HG03378 (cell line): ENCODE data around the gene UNC5B.
"Not testable (repeated sequence)": the region's sequence is repeated elsewhere in the genome, so short reads cannot be mapped to it uniquely, and the experiment has no call there.

Experiments
- ATAC-seq: cut with Tn5 transposase; IDR thresholded peaks from one replicate; pipeline ENCODE4 v1.9.1; 2021; ENCODE audit warnings: mild to moderate bottlenecking, moderate library complexity; ENCODE audit not compliant: unreplicated experiment

UNC5B gene

DNA sequence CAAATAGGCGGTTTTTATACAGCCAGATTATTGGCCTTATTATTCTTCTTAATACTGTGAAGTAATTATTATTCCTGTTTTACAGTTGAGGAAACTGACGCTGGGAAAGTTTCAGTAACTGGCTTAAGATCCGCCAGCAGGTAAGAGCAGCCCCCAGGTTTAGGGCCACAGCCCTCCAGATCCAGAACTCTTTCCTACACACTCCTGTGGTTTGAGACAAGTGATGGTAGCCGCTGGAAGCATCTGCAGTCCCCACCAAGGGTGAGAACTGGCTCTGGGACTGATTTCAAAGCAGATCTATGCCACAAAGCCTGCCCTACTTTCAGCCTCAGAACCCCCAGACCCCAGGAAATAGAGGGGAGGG lies 3.0 kb upstream of the UNC5B start:
- ATAC-seq = no peak

DNA sequence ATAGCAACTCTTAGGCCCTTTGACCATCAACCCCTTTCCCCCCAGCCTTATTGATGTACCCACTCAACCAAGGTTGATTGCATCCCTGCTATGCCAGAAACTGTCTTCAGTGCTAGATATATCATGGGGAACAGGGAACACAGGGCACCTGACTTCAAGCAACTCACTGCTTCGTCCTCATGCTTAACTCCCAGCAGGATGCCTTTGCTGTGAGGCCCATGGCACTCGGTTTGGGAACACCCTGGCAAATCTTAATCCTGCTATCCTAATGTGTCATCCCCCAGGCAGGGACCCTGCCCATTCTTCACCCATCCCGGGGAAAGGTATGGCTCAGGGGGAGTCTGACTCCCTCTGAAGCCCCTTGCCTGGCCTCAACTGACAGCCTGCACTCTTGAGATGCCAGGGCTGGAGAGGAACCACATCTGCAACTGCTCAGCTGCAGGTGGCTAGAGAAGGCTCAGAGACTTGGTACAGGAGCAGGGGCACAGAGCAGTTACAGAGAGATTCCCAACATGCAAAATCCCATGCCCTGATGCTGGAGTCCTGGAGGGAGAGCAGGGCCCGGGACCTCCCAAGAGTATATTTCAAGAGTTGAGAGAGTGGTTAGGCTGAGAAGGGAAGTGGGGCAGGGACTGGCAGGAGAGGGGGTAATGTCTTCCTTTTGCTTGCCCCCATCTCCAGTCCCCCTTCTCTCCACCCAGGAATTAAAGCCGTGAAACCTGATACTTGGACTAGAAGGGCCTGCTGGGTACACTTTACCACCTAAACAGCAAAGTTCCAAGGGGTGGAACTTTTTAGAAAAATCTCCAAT lies 2.4 kb upstream of the UNC5B start:
- ATAC-seq = no peak

DNA sequence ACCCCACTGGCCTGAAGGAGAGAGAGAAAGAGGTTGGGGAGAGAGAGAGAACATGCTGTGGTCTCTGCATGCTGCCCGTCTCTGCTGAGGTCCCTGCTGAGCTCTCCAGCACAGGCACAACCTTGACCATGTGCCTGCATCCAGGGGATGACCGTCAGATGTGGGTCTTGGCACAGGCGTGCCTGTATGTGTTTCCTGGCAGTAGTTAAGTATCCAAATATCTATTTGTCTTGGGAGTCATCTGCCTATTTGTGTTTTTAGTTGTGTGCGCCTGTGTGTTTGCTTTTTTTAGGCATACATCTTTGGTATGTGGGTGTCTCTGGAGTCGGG lies 1.9 kb upstream of the UNC5B start:
- ATAC-seq = no peak

DNA sequence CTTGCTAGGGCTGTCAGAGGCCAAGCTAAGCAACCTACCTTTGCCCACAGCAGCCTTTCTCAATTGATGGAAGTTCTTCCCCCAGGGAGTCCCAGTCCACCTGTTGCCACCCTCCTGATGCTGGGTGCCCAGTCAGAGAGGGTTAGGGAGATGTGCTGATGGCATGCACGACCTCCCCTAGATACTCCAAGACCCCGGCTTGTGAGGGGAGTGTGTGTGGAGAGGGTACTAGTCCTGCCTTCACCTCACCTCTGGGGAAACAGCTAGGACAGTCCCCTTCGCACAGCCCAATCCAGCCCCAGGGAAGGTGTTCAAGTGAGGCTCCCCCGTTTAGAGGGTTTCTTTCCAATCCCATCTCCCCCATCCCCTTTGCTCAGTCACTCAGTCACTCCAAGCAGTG lies 1.3 kb upstream of the UNC5B start:
- ATAC-seq = no peak

DNA sequence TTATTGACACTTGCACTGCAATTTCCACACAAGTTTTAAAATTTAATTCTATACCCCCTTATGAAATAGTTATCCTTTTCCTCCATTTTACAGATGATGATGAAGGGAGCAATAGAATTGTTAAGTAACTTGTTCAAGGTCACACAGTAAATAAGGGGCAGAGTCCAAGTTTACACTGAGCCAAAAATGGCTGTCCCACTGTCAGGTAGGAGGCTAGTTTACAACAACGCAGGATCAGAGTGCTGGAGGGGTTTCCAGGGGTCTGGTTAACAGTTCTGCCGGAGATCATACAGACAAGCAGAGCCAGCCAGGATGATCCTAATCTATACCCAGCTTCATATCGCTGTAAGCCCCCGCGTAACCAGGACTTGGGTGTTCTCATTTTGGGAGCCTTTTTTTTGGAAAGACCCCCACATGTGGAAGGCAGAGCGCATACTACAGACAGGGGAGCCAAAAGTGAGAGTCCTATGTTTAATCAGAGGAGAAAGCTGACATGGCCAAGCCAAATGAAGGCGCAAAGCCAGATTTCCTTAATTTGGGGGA lies 524 bp upstream of the UNC5B start:
- ATAC-seq = no peak

DNA sequence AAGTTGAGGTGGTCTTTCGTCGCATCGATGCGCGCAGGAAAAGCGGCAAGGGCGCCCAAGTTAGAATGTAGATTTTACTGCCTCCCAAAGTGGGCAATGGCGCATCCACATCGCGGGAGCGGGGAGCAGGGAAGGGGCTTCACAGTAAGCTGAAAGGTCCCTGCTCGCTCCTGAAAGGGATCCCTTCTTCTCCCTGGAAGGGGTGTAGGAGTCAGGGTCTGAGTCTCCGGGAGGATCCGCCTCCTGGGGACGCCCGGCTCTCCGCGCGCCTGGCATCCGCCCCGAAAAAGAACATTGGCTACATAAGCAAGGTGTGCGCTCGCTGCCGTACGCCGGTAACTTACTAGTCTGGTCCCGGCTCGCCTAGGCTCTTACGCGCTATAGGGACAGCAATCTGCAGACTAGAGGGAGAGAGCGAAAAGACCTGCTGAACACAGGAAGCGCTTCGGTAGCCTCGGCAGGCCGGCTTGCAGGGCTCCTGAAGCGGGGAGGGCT lies 804 bp downstream of the UNC5B start:
- no peak for ATAC-seq

DNA sequence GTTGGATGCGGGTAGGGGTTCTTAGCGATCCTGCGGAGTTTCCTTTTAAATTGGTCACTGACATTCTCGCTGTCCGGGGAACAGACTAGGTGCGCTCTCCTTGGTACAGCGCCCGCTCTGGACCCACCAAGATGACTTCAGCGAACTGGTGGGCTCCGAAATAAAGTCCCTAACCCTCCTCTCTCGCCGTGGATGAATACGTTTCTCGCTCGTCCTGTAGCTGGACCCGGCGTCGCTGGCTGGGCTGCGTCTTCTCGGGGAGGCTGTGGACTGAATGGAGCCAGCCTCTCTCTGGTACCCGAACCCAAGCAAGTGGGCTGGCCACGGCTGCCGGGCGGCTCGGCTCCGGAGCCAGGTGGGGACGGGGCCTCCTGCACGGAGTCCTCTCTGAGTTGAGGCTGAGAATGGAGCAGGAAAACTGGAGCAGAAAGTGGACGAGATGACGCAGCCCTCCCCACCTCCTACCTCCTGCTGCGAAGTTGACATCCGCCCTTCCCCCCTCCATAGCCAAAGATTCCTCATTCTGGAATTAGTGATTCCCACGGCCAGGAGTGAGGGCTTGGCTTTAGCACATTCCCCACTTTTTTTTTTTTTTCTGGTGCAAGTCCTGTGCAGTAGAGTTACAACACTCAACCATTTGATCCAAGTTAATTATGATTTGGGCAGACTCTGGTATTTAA lies 1.5 kb downstream of the UNC5B start:
- no peak for ATAC-seq

DNA sequence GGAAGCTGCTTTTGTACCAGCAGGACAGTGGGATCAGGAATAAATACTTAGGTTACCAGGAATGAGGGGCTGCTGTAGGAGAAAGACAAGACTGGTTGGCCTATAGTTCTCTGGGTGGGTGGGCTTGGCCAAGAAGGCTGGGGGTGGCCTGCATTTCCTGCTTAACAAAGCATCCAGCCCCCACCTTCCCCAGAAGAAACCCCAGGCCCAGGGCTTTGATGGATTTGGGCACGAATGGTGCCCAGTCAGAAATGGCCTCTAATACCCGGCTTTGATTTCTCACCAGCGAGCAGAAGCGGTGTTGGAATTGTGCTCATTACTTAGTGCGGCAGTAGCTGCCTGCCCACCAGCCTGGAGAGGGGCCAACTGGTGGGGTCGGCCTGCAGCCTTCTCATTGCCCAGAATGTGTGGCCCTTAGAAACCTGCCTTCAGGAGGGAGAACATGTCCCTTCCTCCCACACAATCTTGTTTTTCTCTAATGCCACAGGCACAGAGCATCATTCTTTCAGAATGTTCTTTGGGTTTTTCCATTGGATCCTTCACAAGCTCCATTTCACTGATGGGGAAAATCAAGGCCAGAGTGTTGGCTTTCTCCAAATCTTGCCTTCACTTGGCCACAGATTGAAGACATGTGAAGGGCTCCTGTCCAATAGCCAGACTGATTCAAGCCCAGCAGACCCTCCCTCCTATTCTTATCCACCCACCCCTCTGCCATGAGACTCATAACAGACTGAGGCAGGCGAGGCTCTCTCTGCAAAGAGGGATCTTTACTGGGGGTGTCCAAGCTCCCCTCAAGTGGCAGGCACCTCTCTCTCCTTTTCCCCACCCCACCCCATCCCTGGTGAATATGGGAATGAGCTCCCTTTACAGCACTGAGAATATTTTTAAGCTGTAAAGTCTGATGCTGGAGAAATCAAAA lies 2.5 kb downstream of the UNC5B start:
- ATAC-seq = no peak

DNA sequence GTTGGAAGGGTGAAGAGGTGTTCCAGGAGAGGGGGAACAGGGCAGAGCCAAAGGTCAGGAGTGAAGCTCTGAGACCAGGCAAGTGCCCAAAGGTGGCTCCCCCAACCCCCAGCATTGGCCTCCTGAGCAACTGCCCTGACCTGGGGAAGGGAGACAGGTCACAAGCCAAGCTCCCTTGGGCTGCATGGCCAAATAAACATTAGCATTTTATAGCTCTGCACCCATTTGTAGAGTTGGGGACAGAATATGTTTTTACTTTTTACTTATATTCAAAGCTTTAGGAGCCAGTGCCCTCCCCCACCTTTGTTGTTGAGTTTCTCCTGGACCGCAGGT lies 4.0 kb downstream of the UNC5B start:
- ATAC-seq = no peak

DNA sequence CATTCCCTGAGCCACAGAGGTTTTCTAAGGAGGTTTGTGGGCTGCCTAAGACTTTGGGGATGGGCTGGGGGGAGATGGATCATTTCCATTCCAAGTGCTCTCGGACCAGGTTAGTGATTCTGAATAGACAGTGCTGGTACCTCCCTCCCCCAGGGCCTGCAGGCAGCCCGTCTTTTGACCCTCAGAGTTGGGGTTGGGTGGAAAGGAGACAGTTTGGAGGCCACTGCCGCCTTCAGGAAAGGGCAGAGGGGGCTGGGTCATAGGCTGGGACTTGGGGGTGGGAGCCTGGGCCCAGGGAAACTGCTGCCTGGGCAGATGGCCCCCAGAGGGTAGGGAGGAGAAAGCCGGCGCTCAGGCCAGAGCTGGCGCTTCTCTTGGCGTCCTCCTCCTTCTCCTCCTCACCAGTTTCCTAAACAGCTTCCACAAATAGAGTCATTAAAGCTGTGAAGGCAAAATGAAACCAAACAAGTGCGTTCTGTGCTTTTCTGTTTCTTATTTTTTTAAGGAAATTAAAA lies 4.4 kb downstream of the UNC5B start:
- no peak for ATAC-seq

DNA sequence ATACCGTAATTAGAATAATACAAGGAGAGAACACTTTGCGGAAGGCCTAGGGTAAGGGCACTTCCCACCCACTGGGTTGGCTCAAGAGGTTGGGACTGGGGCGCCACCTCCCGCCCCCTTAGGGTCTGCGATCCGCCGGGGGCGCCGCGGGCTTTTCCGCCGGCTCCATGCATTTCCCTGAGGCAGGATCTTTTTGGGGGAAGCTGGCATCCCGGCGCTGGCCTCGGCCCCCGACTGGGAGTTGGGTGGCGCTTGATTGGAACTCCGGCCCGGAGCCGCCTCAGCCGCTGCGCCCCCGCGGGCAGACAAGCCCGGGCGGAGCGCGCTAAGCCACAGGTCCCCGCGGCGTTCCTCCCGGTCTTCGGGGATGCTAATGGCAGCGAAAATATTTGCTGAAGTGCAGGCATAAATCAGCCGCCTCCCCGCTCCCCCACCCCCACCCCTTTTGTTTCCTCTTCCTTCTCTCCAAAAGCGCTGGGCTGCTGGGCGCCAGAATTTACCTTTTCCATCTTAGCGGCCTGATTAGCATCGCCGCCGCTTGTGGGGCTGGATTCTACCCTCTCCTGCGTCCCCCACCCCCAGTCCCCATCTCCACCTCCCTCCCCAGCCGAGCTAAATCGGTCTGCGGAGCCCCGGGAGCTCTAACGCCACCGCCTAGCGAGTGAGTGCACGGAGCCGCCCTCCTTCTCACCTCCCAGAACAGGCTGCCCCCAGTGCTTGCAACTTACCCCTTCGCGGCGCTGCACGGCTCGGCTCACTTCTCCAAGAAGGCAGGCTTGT lies 5.1 kb downstream of the UNC5B start:
- no peak for ATAC-seq

DNA sequence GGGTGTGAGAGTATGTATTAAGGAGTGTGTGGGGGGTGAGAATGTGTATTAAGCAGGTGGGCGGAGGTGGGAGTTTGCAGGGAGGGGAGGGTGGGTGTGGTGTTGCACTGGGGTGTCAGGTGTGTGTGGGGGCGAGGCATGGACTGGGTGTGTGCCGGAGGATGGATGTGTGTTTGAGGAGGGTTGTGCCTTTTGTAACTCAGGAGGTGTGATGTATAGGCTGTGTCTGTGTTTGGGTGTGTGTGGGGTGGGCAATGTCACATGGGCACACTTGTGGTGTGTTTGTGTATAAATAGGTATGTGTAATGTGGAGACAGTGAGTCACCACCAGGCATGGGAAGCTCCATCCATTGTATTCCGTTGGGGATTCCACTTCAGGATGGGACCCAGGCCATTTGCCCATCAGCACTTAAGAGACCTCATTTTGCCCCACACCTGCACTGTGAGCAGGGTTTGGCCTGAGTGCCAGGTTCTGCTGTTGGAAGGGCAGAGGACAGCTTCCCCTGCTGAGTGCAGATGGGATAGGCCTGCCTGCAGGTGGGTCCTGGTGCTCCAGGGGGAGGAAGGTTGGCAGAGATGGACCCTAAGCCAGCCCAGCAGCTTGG lies 5.8 kb downstream of the UNC5B start:
- ATAC-seq = no peak

DNA sequence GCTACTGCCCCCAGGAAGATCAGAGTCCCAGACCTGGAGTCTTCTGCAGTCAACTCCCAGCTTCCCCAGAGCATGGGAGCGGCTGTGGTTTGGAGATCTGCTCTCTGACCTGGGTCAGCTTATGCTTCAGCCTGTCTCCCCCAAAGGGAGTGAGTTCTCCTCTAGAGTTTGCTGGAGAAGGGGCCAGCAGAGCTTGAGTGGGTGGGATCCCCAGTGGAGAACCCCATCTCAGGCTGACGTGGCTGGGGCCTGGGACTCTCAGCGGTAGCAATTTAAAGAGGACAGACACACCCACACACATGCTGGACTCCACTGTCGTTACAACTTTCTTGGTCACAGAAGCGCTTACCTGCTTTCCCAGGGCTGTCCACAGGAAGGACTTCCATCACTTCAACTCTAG lies 6.3 kb downstream of the UNC5B start:
- no peak for ATAC-seq

DNA sequence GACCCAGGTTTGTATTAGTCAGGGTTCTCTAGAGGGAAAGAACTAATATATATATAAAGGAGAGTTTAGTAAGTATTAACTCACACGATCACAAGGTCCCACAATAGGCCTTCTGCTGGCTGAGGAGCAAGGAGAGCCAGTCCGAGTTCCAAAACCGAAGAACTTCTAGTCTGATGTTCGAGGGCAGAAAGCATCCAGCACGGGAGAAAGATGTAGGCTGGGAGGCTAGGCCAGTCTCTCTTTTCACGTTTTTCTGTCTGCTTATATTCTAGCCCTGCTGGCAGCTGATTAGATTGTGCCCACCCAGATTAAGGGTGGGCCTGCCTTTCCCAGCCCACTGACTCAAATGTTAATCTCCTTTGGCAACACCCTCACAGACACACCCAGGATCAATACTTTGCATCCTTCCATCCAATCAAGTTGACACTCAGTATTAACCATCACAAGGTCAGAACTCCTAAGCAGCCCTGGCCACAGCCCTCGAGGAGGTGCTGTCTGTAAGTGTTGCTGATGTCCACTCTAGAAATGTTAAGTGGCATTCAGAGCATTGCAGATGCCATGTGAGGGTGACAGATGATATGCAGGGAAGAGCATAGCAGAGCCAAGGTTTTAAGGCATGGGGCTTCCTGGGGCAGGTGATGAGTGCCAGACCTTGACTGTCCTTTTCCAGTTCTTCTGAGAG lies 7.0 kb downstream of the UNC5B start:
- ATAC-seq = not testable (repeated sequence)

DNA sequence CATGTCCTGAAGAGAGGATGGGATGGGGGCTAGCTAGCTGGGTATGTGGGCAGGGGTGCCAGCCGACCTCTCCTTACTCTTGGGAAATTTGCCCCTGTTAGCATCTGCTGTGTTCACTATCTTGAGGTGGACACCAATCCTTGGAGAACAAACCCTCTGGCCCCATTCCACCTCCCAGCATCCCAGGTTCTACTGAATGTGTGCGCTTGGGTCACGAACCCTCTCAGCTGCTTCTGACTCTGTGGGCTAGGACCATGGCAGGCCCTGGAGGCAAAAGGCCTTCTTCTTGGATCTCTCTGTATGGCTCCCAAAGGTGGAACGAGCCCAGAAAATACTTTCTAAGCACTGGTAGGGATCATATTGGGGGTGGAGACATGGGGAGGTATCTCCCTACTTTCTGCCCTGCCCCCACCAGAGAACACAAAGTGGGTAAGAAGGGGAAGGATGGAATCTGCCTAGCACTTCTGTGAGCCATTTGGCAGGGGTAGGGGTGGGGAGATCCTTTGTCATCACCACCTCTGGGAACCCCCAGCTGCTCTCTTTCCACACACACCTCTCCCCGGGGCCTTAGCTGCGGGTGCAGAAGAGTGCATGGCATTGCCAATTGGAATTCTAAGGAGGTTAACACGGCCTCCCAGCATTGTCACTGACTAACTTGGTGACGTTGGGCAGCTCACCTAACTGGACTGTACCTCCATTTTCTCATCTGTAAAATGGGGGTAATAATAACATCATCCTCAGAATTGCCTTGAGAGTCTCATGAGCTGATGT lies 7.7 kb downstream of the UNC5B start:
- ATAC-seq = no peak

DNA sequence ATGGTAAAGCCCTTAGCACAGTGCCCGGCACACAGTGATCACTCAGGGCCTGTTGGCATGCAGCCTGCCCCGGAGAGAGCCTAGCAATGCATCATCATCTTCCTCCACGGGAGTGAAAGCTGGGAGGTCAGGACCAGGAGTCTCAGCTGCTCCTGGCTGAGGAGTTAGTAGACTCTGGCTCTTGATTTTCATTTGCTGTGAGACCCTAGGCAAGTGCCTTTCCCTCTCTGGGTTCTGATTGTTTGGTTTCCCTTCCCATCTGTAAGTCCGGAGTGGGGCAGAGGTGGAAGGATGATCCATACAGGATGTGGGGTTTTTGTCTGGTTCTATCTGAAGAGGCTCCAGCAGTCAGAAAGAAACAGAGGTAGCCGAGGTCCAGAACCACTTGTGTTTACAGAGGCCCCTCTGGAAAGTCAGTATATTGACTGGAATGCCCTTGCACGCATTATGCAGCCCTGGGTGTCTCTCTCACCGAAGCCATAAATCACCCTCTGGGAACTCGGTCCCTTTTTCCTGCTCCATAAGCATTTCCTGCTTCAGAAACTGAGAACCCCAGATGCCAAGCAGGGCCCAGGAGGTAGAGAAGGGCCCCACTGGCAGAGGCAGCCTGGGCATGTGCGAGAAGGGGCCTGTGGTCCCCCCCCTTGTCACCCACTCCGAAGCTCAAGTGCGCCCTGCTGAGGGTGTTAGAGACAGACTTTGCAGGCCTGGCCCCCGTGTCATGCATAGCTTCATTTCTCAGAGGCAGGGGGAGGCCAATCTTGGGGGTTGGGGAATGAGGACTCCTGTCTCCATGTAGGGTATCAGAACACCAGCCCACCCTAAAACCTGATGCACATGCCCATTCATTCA lies 8.5 kb downstream of the UNC5B start:
- ATAC-seq = no peak

DNA sequence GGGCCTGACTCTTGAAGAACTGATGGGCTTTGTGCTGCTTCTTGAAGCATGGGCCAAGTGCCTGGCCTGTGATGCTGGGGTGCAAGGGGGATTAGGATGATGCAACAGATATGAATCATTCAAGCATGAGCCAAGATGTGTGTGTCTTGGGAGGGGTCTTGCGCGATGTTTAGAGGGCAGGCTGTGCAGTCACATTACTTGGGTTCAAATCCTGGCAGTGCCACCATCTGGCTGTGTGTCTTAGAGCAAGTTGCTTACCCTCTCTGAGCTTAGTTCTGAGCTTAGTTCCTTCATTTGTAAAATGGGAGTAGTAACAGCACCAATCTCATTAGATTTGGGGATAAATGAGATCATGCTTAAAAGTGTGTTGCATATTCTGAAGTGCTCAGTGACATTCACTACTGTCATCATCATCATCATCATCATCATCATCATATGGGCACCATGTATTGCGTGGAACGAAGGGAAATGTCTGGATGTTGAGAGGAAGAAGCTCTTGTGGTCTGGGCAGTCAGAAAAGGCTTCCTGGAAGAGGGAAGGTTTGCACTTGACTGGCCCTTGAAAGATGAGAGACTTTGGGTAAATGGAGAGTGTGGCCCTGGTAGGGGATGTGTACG lies 9.3 kb downstream of the UNC5B start:
- no peak for ATAC-seq
